HG02852 (cell line): ENCODE measurements around the gene RNF217.
"Not testable (repeated sequence)": the region's sequence is repeated elsewhere in the genome, so short reads cannot be mapped to it uniquely, and the experiment has no call there.

ENCODE experiments used
- ATAC-seq: cut with Tn5 transposase; IDR thresholded peaks from one replicate; pipeline ENCODE4 v1.9.1; 2021; ENCODE audit warnings: mild to moderate bottlenecking, moderate library complexity; ENCODE audit not compliant: unreplicated experiment

The RNF217 gene

GRCh38 chr6:124961777-124962638, at the start of gene RNF217:
TSS of gene RNF217 (plus strand) at chr6:124962437. CDS start at chr6:124962545, 108 bp downstream.
- ATAC-seq, result no peak

DNA sequence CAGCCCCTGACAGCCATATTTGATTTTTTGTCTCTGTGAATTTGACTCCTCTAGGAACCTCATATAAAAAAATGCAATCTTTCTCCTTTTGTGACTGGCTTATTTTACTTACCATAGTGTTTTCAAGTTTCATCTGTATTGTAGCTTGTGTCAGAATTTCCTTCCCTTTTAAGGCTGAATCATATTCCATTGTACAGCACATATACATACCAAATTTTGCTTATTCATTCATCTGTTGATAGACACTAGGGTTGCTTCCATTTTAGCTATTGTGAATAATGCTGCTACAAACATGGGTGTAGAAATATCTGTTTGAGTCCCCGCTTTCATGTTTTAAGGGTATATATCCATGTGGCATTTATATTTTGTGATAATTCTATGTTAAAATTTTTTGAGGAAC, 49.2 kb upstream of the RNF217 start:
- ATAC-seq, result no peak

DNA sequence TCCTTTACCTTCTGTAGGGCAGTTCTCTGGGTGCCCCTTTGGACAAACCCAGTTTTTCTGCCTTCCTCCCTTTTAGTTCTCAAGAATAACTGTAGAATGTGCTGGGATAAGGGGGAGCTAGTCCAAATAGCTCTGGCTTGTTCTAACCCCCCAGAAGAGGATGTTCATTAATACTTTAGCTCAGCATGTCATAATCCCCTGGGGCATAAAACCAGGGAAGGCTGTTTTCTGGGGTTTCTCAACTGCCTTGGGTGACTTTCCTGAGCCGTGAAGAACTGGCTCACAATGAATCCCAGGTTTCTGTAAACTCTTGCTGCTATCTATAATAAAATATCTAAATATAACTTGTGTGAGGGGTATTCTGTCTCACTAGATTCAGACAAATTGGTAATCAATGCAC, 44.5 kb upstream of the RNF217 start:
- ATAC-seq, result no peak

DNA sequence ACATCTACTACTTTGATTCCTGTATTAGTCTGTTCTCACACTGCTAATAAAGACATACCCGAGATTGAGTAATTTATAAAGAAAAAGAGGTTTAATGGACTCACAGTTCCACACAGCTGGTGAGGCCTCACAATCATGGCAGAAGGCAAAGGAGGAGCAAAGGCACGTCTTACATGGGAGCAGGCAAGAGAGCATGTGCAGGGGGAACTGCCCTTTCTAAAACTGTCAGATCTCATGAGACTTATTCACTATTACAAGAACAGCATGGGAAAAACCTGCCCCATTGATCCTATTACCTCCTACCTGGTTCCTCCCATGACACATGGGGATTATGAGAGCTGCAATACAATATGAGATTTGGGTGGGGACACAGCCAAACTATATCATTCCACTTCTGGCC, 42.5 kb upstream of the RNF217 start:
- ATAC-seq, result not testable (repeated sequence)

DNA sequence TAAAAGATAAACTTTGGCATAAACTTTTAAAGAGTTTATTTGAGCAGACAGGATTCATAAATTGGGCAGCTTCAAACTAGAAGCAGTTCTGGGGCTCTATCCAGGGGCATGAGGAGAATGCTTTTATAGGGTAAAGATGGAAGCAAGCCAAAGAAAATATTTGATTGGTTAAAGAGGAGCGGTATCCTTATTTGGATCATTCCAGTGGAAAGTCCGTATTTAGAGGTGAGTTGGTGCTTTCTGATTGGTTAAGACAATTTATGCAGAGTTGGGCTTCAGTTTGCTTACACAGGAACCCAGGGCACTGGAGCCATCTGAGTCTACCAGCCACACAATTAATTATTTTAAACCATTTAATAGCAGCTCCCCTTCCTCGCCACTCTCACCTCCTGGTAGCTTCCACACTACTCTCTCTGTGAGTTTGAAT, 37.9 kb upstream of the RNF217 start:
- no peak for ATAC-seq

GRCh38 chr6:124926435-124926834, 35.8 kb upstream of the RNF217 start:
- no peak for ATAC-seq

DNA sequence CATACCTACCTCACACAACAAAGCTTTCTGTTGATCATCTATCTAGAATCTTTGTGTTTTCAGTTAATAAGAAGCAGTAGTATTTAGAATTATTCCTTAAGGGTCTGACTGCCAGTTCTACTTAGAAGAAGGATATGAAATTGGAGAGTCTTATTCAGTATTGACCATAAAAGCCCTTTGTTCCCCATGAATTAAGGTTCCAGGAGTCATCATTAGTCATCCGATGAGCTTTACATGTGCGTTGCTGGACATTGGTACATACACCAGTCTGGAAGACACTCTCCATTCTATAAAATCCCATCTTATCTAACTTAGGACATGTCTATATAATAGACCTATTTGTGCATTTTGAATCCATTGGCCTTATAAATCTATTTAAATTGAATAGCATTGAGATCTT, 34.4 kb upstream of the RNF217 start:
- ATAC-seq, result no peak

GRCh38 chr6:124928851-124929250, 33.4 kb upstream of the RNF217 start:
- ATAC-seq, result no peak

GRCh38 chr6:124937645-124938044, 24.6 kb upstream of the RNF217 start:
- ATAC-seq, result no peak

DNA sequence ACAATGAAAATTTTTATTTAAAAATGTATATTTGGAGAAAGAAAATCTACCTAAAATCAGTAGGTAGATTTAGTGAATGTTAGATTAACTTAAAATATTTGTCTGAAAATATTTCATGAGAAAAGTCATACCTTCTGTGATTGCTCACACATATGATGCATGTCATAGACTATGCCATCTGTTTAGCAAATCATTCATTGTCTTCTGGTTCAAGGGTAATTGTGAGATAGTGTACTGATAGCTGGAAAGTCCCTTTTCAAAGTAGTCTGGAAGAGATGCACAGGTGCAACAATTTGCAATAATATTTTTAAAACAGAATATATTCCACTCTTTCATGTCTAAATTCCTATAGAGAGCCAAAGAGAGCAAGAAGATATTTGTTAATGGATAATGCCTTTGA, 21.0 kb upstream of the RNF217 start:
- ATAC-seq, result no peak

DNA sequence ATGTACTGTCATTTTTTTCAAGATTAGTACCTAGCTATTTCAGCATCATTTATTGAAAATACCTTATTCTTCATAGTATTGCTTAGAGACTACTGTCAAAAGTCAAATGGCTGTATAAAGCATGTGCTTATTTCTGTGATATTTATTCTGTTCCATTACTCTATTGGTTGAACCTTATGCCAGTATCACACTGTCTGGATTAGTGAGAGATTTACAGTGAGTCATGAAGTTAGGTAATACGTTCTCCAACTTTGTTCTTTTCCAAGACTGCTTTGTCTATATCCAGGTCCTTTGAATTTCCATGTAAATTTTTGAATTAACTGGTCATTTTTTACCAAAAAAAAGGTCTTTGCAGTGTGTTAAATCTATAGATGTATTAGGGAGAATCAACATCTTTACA, 18.6 kb upstream of the RNF217 start:
- ATAC-seq, result no peak

DNA sequence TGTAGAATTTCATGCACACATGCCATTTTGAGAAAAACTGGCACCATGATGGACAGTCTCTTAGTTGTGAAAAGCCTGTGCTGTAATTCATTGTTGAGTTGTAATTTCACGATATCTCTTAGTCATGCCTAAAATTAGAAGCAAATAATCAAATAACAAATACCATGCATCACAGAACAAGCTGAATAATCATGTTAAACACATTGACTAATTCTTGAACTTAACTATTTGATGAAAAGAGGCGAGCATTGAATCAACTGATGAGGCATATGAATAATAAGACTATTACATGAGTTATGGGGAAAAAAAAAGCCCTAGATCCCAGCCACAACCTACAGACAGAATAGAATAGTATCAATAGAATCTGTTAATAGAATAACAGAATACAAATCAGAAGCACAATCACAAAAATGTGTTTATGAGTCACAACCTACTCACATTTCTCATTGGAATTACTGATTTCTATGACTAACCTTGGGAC, 14.2 kb upstream of the RNF217 start:
- no peak for ATAC-seq

DNA sequence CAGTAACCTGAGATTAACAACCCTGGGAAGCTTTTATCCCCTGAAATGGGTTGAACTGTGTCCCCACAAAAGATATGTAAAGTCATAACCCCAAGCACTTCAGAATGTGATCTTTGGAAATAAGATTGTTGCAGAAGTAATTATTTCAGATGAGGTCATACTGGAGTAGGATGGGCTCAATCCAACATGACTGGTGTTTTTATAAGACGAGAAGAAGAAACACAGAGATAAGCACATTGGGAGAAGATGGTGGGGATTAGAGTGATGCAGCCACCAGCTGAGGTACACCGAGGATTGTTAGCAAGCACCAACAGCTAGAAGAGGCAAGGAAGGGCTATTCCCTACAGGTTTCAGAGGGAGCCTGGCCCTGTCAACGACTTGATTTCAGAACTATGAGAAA, 12.5 kb upstream of the RNF217 start:
- no peak for ATAC-seq

- no peak for ATAC-seq
These were observed 8.4 kb upstream of the RNF217 start for GRCh38 chr6:124953808-124954207.

- no peak for ATAC-seq
These were observed 7.0 kb upstream of the RNF217 start for GRCh38 chr6:124955108-124955856.

DNA sequence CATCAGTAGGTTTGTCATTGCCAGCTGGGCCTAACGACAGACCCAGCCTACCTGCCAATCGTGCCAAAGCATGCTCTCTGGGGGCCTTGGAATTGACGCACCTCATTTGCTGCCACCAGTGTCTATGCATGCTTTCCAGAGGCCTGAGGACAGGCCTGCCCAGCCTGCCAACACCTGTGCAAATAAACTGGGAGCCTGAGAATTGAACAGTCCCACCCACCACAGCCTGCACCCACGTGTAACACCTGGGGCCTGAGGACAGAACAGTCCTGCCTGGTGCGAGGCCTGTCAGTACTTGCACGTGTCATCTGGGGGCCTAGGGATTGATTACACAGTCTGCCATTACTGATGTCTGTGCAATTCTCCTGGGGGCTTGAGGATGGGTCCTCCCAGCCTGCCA, 6.2 kb upstream of the RNF217 start:
- ATAC-seq, result no peak

GRCh38 chr6:124958149-124958548, 4.1 kb upstream of the RNF217 start:
- no peak for ATAC-seq

GRCh38 chr6:124958759-124959354, 3.4 kb upstream of the RNF217 start:
- ATAC-seq, result no peak

DNA sequence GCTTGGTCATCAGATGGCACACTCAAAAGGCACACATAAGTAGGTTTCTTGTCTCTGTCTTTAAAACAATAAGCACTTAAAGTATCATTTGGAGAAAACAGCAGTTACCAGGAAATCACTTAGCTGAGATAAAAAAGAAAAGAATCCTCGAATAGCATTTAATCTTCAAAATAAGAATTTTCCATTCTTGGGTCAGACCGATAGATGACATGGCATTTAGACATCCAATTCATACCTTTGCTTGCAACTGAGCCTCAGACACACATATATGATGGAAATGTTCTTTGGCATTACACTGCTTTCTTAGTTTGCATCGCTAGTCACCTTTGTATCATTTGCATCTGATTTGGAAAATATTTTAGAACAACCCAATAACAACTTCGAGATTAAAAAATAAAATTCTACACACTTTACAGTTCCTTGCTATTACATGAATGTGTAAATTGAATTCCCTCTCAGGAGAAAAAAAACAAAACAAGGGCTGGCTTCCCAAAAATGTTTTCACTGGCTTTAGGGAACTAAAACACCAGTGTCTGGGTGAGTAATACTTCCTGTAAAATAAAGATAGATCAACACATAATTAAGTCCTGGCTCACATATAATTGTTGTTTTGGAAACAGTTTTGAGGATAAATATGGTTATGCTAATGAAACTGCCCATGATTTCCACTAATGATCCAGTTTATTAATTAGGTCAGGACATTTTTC, 1.3 kb upstream of the RNF217 start:
- ATAC-seq, result no peak

DNA sequence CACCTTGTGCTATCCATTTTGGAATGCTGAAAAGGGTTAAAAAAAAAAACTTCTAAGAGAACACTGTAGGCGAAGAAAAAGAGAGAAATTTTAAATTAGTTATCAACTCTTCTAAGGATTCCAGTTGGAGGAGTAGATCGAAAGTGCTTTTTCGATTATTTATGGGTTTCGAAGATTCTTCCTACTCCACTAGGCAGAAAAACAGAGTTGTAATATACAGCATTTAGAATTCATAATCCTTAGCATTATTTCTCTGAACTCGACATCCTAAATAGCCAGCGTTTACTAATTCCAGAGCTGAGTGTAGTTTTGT, 817 bp upstream of the RNF217 start:
- no peak for ATAC-seq
